Measurements from ENCODE around the gene SLC25A11.

DNA sequence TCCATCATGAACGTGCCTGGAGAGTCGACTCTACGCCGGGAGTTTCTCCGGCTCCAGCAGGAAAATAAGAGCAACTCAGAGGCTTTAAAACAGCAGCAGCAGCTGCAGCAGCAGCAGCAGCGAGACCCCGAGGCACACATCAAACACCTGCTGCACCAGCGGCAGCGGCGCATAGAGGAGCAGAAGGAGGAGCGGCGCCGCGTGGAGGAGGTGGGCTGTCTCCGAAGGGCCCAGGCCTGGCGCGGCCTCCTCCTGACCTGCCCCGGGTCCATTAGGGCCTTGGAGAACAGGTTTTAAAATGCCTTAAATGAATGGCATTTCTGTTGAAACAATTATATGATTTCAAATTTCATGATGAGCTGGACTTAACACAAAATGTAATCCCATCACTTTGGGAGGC is 52.3 kb downstream of the SLC25A11 start:
- TF ChIP-seq, protein P1, sequence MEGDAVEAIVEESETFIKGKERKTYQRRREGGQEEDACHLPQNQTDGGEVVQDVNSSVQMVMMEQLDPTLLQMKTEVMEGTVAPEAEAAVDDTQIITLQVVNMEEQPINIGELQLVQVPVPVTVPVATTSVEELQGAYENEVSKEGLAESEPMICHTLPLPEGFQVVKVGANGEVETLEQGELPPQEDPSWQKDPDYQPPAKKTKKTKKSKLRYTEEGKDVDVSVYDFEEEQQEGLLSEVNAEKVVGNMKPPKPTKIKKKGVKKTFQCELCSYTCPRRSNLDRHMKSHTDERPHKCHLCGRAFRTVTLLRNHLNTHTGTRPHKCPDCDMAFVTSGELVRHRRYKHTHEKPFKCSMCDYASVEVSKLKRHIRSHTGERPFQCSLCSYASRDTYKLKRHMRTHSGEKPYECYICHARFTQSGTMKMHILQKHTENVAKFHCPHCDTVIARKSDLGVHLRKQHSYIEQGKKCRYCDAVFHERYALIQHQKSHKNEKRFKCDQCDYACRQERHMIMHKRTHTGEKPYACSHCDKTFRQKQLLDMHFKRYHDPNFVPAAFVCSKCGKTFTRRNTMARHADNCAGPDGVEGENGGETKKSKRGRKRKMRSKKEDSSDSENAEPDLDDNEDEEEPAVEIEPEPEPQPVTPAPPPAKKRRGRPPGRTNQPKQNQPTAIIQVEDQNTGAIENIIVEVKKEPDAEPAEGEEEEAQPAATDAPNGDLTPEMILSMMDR (IDR thresholded peaks at IDR 0.05) = no peak
- TF ChIP-seq POLR2A (IDR thresholded peaks at IDR 0.05) = no peak

All from right lobe of liver (tissue), 4 donors.